ENCODE measurements around the gene CBX1. TPM values are rescaled to one million over a fixed set of nuclear protein-coding genes. Genes with fewer than 3 reads are reported as not detected.

Gene CBX1
- total RNA-seq, 3 donors from 2014 or later (not counting 1 experiment from before 2014, with no cell fraction given) = 16.9 to 25.4 (median 22.6) TPM

DNA sequence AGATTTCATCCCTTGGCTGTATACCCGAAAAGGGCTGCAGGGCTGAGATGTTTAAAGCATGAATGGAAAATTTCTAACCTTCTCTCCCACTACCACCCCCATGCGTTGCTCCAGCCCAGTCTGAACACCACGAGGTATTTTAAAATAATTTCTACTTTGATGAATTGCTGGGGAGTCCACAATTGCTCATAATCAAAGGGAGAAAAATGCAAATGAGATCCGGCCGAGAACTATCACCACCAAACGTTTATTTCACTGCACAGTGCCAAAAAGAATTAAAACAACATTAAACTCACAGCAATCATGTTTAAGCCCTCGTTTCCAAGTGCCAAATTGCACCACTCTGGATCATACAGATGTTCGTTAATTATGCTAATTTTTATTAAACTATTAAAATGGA is 43.0 kb upstream of the CBX1 start:
- TF ChIP-seq, protein P1, sequence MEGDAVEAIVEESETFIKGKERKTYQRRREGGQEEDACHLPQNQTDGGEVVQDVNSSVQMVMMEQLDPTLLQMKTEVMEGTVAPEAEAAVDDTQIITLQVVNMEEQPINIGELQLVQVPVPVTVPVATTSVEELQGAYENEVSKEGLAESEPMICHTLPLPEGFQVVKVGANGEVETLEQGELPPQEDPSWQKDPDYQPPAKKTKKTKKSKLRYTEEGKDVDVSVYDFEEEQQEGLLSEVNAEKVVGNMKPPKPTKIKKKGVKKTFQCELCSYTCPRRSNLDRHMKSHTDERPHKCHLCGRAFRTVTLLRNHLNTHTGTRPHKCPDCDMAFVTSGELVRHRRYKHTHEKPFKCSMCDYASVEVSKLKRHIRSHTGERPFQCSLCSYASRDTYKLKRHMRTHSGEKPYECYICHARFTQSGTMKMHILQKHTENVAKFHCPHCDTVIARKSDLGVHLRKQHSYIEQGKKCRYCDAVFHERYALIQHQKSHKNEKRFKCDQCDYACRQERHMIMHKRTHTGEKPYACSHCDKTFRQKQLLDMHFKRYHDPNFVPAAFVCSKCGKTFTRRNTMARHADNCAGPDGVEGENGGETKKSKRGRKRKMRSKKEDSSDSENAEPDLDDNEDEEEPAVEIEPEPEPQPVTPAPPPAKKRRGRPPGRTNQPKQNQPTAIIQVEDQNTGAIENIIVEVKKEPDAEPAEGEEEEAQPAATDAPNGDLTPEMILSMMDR (IDR thresholded peaks at IDR 0.05) = no peak
- no peaks in the 10 kb centered on the region for H3K9me3 ChIP-seq (ENCODE audit: control insufficient read depth, insufficient read depth, low read length)
- ATAC-seq = no peak
- H3K4me3 Mint-ChIP-seq = no peak overlapping the region
- H3K27me3 ChIP-seq (ENCODE audit: control insufficient read depth, insufficient read depth, low read length) = no peaks in the 10 kb centered on the region
- no peaks in the 10 kb centered on the region for H3K4me1 ChIP-seq (ENCODE audit: control insufficient read depth, insufficient read depth, low read length)
- H3K4me3 ChIP-seq (ENCODE audit: low read length) = no peak overlapping the region
- no peaks in the 10 kb centered on the region for H3K36me3 Mint-ChIP-seq
- intact Hi-C loops (cut with micrococcal nuclease) = no loop called here
- no peaks in the 10 kb centered on the region for H3K27me3 Mint-ChIP-seq (ENCODE audit: low read depth in 2 of 2)
- WGBS (ENCODE audit: insufficient coverage) = 91% methylated on average over 7 of the region's 8 CpGs
- DNase-seq = no peak
- no peak overlapping the region for H3K27ac Mint-ChIP-seq
- peaks cover 10 to 25% of the 10 kb centered on the region in 2 donors for H3K4me1 Mint-ChIP-seq
- H3K36me3 ChIP-seq (ENCODE audit: control insufficient read depth, insufficient read depth, low read length) = peaks cover 30% of the 10 kb centered on the region
- H3K9me3 Mint-ChIP-seq = no peaks in the 10 kb centered on the region
- no peak overlapping the region for H3K27ac ChIP-seq (ENCODE audit: low read length)

DNA sequence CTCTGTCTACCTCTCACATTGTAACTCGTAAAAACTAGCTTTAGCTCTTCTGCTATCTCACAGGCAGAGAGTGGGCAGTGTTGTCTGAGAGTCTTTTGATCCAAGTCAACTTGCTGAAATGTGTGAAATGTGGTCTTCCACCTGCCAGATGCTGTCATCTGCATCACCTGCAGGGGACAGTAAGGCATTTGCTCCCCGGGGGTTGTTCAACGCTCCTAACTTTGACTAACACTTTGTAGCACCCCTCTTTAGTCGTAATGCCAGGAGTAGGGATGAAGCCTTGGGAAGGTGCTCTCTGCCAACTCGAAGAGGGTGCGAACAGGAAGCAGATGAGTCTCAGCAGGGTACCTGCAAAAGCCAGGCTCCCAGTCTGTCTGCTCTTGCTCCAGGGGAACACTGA is 42.4 kb upstream of the CBX1 start:
- Mint-ChIP-seq H3K9me3 (no peaks in the 10 kb centered on the region), H3K27me3 (ENCODE audit: low read depth in 2 of 2) (no peaks in the 10 kb centered on the region), H3K36me3 (no peaks in the 10 kb centered on the region), H3K4me1 (peaks cover 10 to 25% of the 10 kb centered on the region in 2 donors), H3K4me3 (no peak overlapping the region), H3K27ac (no peak overlapping the region)
- no peak overlapping the region for H3K4me3 ChIP-seq (ENCODE audit: low read length)
- H3K9me3 ChIP-seq (ENCODE audit: control insufficient read depth, insufficient read depth, low read length) = no peaks in the 10 kb centered on the region
- no peaks in the 10 kb centered on the region for H3K4me1 ChIP-seq (ENCODE audit: control insufficient read depth, insufficient read depth, low read length)
- intact Hi-C loops (cut with micrococcal nuclease) = no loop called here
- H3K27ac ChIP-seq (ENCODE audit: low read length) = no peak overlapping the region
- no peaks in the 10 kb centered on the region for H3K27me3 ChIP-seq (ENCODE audit: control insufficient read depth, insufficient read depth, low read length)
- TF ChIP-seq, protein P1 (IDR thresholded peaks at IDR 0.05) = no peak
- ATAC-seq (peak in 1 of 3 donors; percentile 29), DNase-seq (peak in 1 of 2 donors; percentile 23)
- 83% methylated on average over 5 of the region's 6 CpGs for WGBS (ENCODE audit: insufficient coverage)
- peaks cover 26% of the 10 kb centered on the region for H3K36me3 ChIP-seq (ENCODE audit: control insufficient read depth, insufficient read depth, low read length)

DNA sequence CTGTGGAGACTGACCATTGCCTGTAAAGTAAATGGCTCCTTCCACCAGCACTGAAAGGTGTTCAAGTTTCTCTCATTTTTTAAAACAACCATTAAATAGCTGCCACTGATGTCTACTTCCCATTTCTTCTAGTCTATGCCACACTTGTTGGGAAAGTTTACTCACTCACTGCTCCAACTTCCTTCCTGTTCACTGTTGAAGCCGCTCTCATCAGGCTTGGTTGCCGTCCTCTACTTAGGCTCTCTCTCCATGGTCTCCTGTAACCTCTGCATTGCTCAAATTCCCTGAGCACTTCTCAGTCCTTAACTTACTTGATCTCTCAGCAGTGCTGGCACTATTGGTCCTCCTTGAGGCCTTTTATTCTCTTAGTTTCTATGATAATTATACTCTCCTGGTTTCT is 38.7 kb upstream of the CBX1 start:
- ATAC-seq = no peak
- Histone ChIP-seq H3K4me1 (ENCODE audit: control insufficient read depth, insufficient read depth, low read length) (no peaks in the 10 kb centered on the region), H3K27ac (ENCODE audit: low read length) (no peak overlapping the region), H3K36me3 (ENCODE audit: control insufficient read depth, insufficient read depth, low read length) (peaks cover 15% of the 10 kb centered on the region), H3K4me3 (ENCODE audit: low read length) (no peak overlapping the region), H3K27me3 (ENCODE audit: control insufficient read depth, insufficient read depth, low read length) (no peaks in the 10 kb centered on the region), H3K9me3 (ENCODE audit: control insufficient read depth, insufficient read depth, low read length) (no peaks in the 10 kb centered on the region)
- TF ChIP-seq, protein P1 (IDR thresholded peaks at IDR 0.05) = no peak
- no peaks in the 10 kb centered on the region for H3K27me3 Mint-ChIP-seq (ENCODE audit: low read depth in 2 of 2)
- H3K27ac Mint-ChIP-seq = peak overlapping the region; percentile 37 to 55
- 34% methylated on average over 2 of the region's 2 CpGs for WGBS (ENCODE audit: insufficient coverage)
- no peaks in the 10 kb centered on the region for H3K9me3 Mint-ChIP-seq
- peaks cover 14 to 15% of the 10 kb centered on the region in 2 donors for H3K4me1 Mint-ChIP-seq
- intact Hi-C loops (cut with micrococcal nuclease) = no loop called here
- no peak for DNase-seq
- no peak overlapping the region for H3K4me3 Mint-ChIP-seq
- H3K36me3 Mint-ChIP-seq = no peaks in the 10 kb centered on the region

DNA sequence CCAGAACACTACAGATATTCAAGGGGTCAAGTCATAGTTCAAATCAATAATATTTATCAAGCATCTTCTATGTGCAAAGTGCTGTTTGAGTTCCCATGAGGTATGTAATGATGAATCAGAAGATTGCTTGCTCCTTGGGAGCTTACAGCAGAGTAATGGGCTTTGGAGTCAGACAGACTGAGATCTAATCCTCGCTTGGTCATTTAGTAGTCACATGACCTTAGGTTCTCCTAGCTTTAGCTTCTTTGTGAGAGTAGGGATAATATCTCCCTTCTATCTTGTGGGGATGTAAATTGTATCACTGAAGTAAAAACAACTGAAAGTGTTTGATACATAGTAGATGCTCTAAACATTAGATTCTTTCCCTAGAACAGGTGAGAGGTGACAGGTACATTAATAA is 36.4 kb upstream of the CBX1 start:
- Histone ChIP-seq H3K9me3 (ENCODE audit: control insufficient read depth, insufficient read depth, low read length) (no peaks in the 10 kb centered on the region), H3K4me1 (ENCODE audit: control insufficient read depth, insufficient read depth, low read length) (no peaks in the 10 kb centered on the region), H3K4me3 (ENCODE audit: low read length) (no peak overlapping the region), H3K27ac (ENCODE audit: low read length) (no peak overlapping the region), H3K36me3 (ENCODE audit: control insufficient read depth, insufficient read depth, low read length) (peaks cover 16% of the 10 kb centered on the region), H3K27me3 (ENCODE audit: control insufficient read depth, insufficient read depth, low read length) (no peaks in the 10 kb centered on the region)
- DNase-seq = no peak
- no peaks in the 10 kb centered on the region for H3K9me3 Mint-ChIP-seq
- peaks cover 14 to 15% of the 10 kb centered on the region in 2 donors for H3K4me1 Mint-ChIP-seq
- no peak for ATAC-seq
- no peak overlapping the region for H3K4me3 Mint-ChIP-seq
- TF ChIP-seq, protein P1 (IDR thresholded peaks at IDR 0.05) = no peak
- no peaks in the 10 kb centered on the region for H3K36me3 Mint-ChIP-seq
- H3K27me3 Mint-ChIP-seq (ENCODE audit: low read depth in 2 of 2) = no peaks in the 10 kb centered on the region
- peak overlapping the region; percentile 16 to 37 for H3K27ac Mint-ChIP-seq
- intact Hi-C loops (cut with micrococcal nuclease) = no loop called here
- WGBS (ENCODE audit: insufficient coverage) = 100% methylated on average over 1 of the region's 1 CpG

All from natural killer cell (primary cell).